Gastrocnemius medialis (tissue), 4 donors: ENCODE results near the gene EXD3. TPM values are rescaled to one million over a fixed set of nuclear protein-coding genes. Genes with fewer than 3 reads are reported as not detected.

ENCODE experiments used
- ATAC-seq, 2 donors: fragments of 150-250 bp; one replicate each; pipeline ENCODE4 v1.9.1; 2016
- DNase-seq, 2 donors: peaks; one replicate each; pipeline ENCODE4 v3.0.0-alpha.2; 2019
- H3K27ac ChIP-seq, 4 donors: fragments of 200-600 bp; sonication (generic); 1 replicate in 1 of 4; 2 replicates in 3 of 4; pipeline ENCODE4 v1.5.1; 2016 to 2018; ENCODE audit warnings: mild to moderate bottlenecking in 2 of 4, moderate library complexity in 1 of 4
- H3K27me3 ChIP-seq, 3 donors: fragments of 200-600 bp; sonication (generic) in 2 of 3; 1 replicate in 1 of 3; 2 replicates in 2 of 3; pipeline versions ENCODE4 v1.5.1 to v1.6.0; 2016 to 2019; ENCODE audit warnings: mild to moderate bottlenecking in 1 of 3, moderate library complexity in 1 of 3
- H3K36me3 ChIP-seq, 2 donors: fragments of 200-600 bp; sonication (generic) in 1 of 2; one replicate each; pipeline ENCODE4 v1.5.1; 2017 to 2018
- H3K4me1 ChIP-seq, 2 donors: fragments of 200-600 bp; sonication (generic) in 1 of 2; one replicate each; pipeline ENCODE4 v1.5.1; 2016 to 2017; ENCODE audit warnings: mild to moderate bottlenecking in 2 of 2
- H3K4me3 ChIP-seq, 4 donors: fragments of 200-600 bp; sonication (generic) in 3 of 4; 1 replicate in 1 of 4; 2 replicates in 3 of 4; pipeline ENCODE4 v1.5.1; 2016 to 2019; ENCODE audit warnings: mild to moderate bottlenecking in 2 of 4
- H3K9me3 ChIP-seq, 3 donors: fragments of 200-600 bp; sonication (generic) in 2 of 3; 1 replicate in 1 of 3; 2 replicates in 2 of 3; pipeline ENCODE4 v1.5.1; 2016 to 2019
- CTCF ChIP-seq, 5 experiments: fragments of 450-650 bp in 3 of 5; fragments of 200-600 bp in 2 of 5; sonication (generic) in 2 of 5; IDR thresholded peaks in 4 of 5; conservative IDR thresholded peaks in 1 of 5; 1 replicate in 4 of 5; 2 replicates in 1 of 5; pipeline ENCODE4 v1.5.1; 2016 to 2019; ENCODE audit warnings: antibody characterized with exemption in 5 of 5, mild to moderate bottlenecking in 3 of 5, moderate library complexity in 3 of 5
- POLR2A ChIP-seq, 2 donors: fragments of 450-650 bp; IDR thresholded peaks; one replicate each; pipeline ENCODE4 v1.6.1; 2017; ENCODE audit warnings: antibody characterized with exemption in 2 of 2, mild to moderate bottlenecking in 2 of 2, moderate library complexity in 2 of 2
- in situ Hi-C, 4 donors: fragments of 200-750 bp; cut with MboI; loops; one replicate each; pipeline versions ENCODE4 v1.15.0 to v1.8.0; 2017; ENCODE audit warnings: low sequenced_read_pairs in 4 of 4
- intact Hi-C: fragments of 100-400 bp; cut with DNase I; formaldehyde crosslinking; loops from one replicate; pipeline ENCODE4 v1.15.1; 2023; ENCODE audit warnings: low total_unique reads
- total RNA-seq, 4 donors: library from RNA; depleted of rRNA; stranded (reverse); fragments of >200 nt; gene quantifications; one replicate each; pipeline versions ENCODE4 v1.1.0 to v1.2.3, GENCODE V29; 2016

EXD3 gene
- total RNA-seq, 4 donors from 2014 or later: 4.8 to 12.5 (median 6.4) TPM

GRCh38 chr9:137441935-137442321, 19.0 kb upstream of the EXD3 start:
- Histone ChIP-seq H3K36me3 (no peaks in the 10 kb centered on the region), H3K27ac (no peak overlapping the region), H3K4me3 (peak overlapping the region in 1 of 4 donors; percentile 7), H3K9me3 (no peaks in the 10 kb centered on the region), H3K4me1 (peaks cover 0 to 10% of the 10 kb centered on the region in 2 donors), H3K27me3 (peaks cover 27 to 47% (median 46%) of the 10 kb centered on the region in 3 donors)
- TF ChIP-seq POLR2A (IDR thresholded peaks at IDR 0.05): no peak
- intact Hi-C loops (no loop called here), in situ Hi-C loops (no loop called here)
- DNase-seq (no peak), ATAC-seq (no peak)

GRCh38 chr9:137441289-137441934, 18.4 kb upstream of the EXD3 start, which contains the start of gene ENTPD8:
TSS of gene ENTPD8 (minus strand) at chr9:137441357. CDS start at chr9:137438285, 3,072 bp downstream.
- intact Hi-C loops (no loop called here), in situ Hi-C loops (no loop called here)
- no peak within 1 kb of the TSS for H3K27ac ChIP-seq
- peaks cover 28 to 49% (median 46%) of the 10 kb centered on the region in 3 donors for H3K27me3 ChIP-seq
- no peaks in the 10 kb centered on the region for H3K9me3 ChIP-seq
- DNase-seq (no peak), ATAC-seq (no peak)
- peak within 1 kb of the TSS in 3 of 4 donors; percentile 7 to 35 (median 25) for H3K4me3 ChIP-seq
- TF ChIP-seq CTCF (IDR thresholded peaks at IDR 0.05 in 4 of 5, conservative IDR thresholded peaks at IDR 0.05 in 1 of 5) (no peak), POLR2A (IDR thresholded peaks at IDR 0.05) (no peak)
- no peaks in the 10 kb centered on the region for H3K36me3 ChIP-seq
- H3K4me1 ChIP-seq: peaks cover 0 to 13% of the 10 kb centered on the region in 2 donors

- peaks cover 28 to 45% (median 44%) of the 10 kb centered on the region in 3 donors for H3K27me3 ChIP-seq
- ATAC-seq (peak in 1 of 2 donors; percentile 14), DNase-seq (no peak)
- no peak overlapping the region for H3K27ac ChIP-seq
- in situ Hi-C loops: no loop called here
- no peak overlapping the region for H3K4me3 ChIP-seq
- intact Hi-C loops: no loop called here
- H3K4me1 ChIP-seq: peaks cover 0 to 8% of the 10 kb centered on the region in 2 donors
- no peaks in the 10 kb centered on the region for H3K9me3 ChIP-seq
- H3K36me3 ChIP-seq: no peaks in the 10 kb centered on the region
- no peak for TF ChIP-seq CTCF (IDR thresholded peaks at IDR 0.05 in 4 of 5, conservative IDR thresholded peaks at IDR 0.05 in 1 of 5)
- no peak for TF ChIP-seq POLR2A (IDR thresholded peaks at IDR 0.05)
These were observed 16.3 kb upstream of the EXD3 start for GRCh38 chr9:137439158-137439714.

GRCh38 chr9:137438591-137439157, 15.7 kb upstream of the EXD3 start:
- H3K27ac ChIP-seq: no peak overlapping the region
- intact Hi-C loops: no loop called here
- peaks cover 0 to 8% of the 10 kb centered on the region in 2 donors for H3K4me1 ChIP-seq
- no peak for ATAC-seq
- no peaks in the 10 kb centered on the region for H3K9me3 ChIP-seq
- DNase-seq: no peak
- no peaks in the 10 kb centered on the region for H3K36me3 ChIP-seq
- in situ Hi-C loops: no loop called here
- TF ChIP-seq CTCF (IDR thresholded peaks at IDR 0.05 in 4 of 5, conservative IDR thresholded peaks at IDR 0.05 in 1 of 5) (no peak), POLR2A (IDR thresholded peaks at IDR 0.05) (no peak)
- no peak overlapping the region for H3K4me3 ChIP-seq
- peaks cover 28 to 44% (median 41%) of the 10 kb centered on the region in 3 donors for H3K27me3 ChIP-seq
